HCT116 (cell line): ENCODE data around the gene RAN. TPM values are rescaled to one million over a fixed set of nuclear protein-coding genes. Genes with fewer than 3 reads are reported as not detected.
A peak's percentile ranks its signal among the peaks of the same experiment; 100 is the strongest.

Experiments used
- ATAC-seq: fragments of 200-7000 bp; cut with Tn5 transposase; 2 replicates; pipeline ENCODE4 v1.9.1; 2020; ENCODE audit warnings: mild to moderate bottlenecking, moderate library complexity
- BruUV-seq: library from RNA; stranded (reverse); fragments of 400-500 nt; replicated peaks from 2 replicates; lab custom pipeline; 2021; lab: Mats Ljungman, UMichigan
- CTCF ChIA-PET: fragments of 300-600 bp; sonication (Branson Sonifier 250); formaldehyde crosslinking; loops from one replicate; lab custom pipeline; 2021; ENCODE audit warnings: antibody characterized with exemption; lab: Charles Lee
- POLR2A ChIA-PET: fragments of 300-600, 350-600 bp; sonication (Branson Sonifier 250); formaldehyde crosslinking; loops from one replicate; lab custom pipeline; 2021; ENCODE audit warnings: antibody characterized with exemption; lab: Charles Lee
- RAD21 ChIA-PET, 2 experiments: fragments of 300-600 bp; sonication (Branson Sonifier 250); formaldehyde crosslinking; loops; one replicate each; lab custom pipeline; 2023; ENCODE audit warnings: low total read pairs in 2 of 2; ENCODE audit not compliant: uncharacterized antibody in 2 of 2, unreplicated experiment in 2 of 2, low non-redundant PET in 1 of 2; lab: Charles Lee
- DNase-seq: peaks from one replicate; pipeline ENCODE4 v3.0.0-alpha.2; 2010; ENCODE audit warnings: low read depth, low spot score
- H2AFZ ChIP-seq: fragments of 200-600 bp; shearing (Covaris generic), sonication (generic); 2 replicates; pipeline ENCODE4 v1.6.1; 2017; ENCODE audit warnings: low read depth, mixed run types, mixed read lengths, antibody characterized with exemption, low read length; ENCODE audit not compliant: poor library complexity, severe bottlenecking
- H3K27ac ChIP-seq: 2 replicates; pipeline ENCODE4 v1.5.1; 2012; ENCODE audit warnings: low read depth, low read length
- H3K27me3 ChIP-seq: fragments of 200-600 bp; sonication (generic); 2 replicates; pipeline ENCODE4 v1.6.1; 2016; ENCODE audit warnings: mixed run types, low read length, mixed read lengths; ENCODE audit not compliant: insufficient read depth
- H3K36me3 ChIP-seq, 2 experiments: fragments of 200-500 bp in 1 of 2; fragments of 200-600 bp in 1 of 2; sonication (Bioruptor generic) in 1 of 2; sonication (generic) in 1 of 2; 2 replicates each; pipeline versions ENCODE4 v1.5.1 to v1.6.1; 2014 to 2016; ENCODE audit warnings: low read length in 2 of 2, inconsistent platforms in 1 of 2, mixed read lengths in 1 of 2, mixed run types in 1 of 2; ENCODE audit not compliant: insufficient read depth in 2 of 2, control insufficient read depth in 1 of 2
- H3K4me1 ChIP-seq, 2 experiments: fragments of 200-600 bp in 1 of 2; sonication (generic) in 1 of 2; 2 replicates each; pipeline versions ENCODE4 v1.5.1 to v1.6.1; 2012 to 2017; ENCODE audit warnings: low read length in 2 of 2, inconsistent platforms in 1 of 2, mild to moderate bottlenecking in 1 of 2, mixed read lengths in 1 of 2, mixed run types in 1 of 2, moderate library complexity in 1 of 2; ENCODE audit not compliant: insufficient read depth in 2 of 2, control insufficient read depth in 1 of 2
- H3K4me2 ChIP-seq: fragments of 200-600 bp; sonication (generic); 2 replicates; pipeline ENCODE4 v1.6.1; 2017; ENCODE audit warnings: mixed run types, low read length, mixed read lengths
- H3K4me3 ChIP-seq, 2 experiments: fragments of 200-600 bp in 1 of 2; sonication (generic) in 1 of 2; replicated peaks in 1 of 2; 2 replicates each; pipeline ENCODE4 v1.5.1; 2011 to 2016; ENCODE audit warnings: low read length in 2 of 2, control low read depth in 1 of 2, low read depth in 1 of 2, mild to moderate bottlenecking in 1 of 2, mixed read lengths in 1 of 2, mixed run types in 1 of 2
- H3K79me2 ChIP-seq: fragments of 200-600 bp; sonication (generic); 2 replicates; pipeline ENCODE4 v1.6.1; 2017; ENCODE audit warnings: mild to moderate bottlenecking, mixed run types, low read length, moderate library complexity, mixed read lengths; ENCODE audit not compliant: insufficient read depth
- H3K9ac ChIP-seq: fragments of 200-600 bp; sonication (generic); 2 replicates; pipeline ENCODE4 v1.6.1; 2016; ENCODE audit warnings: low read length, mixed read lengths
- H3K9me2 ChIP-seq: fragments of 200-600 bp; sonication (generic), shearing (Covaris generic); 2 replicates; pipeline ENCODE4 v1.6.1; 2017; ENCODE audit warnings: mixed run types, mild to moderate bottlenecking, moderate library complexity; ENCODE audit not compliant: insufficient read depth
- H3K9me3 ChIP-seq, 2 experiments: fragments of 200-500 bp in 1 of 2; fragments of 200-600 bp in 1 of 2; sonication (Bioruptor generic) in 1 of 2; sonication (generic) in 1 of 2; 2 replicates each; pipeline ENCODE4 v1.6.1; 2014 to 2017; ENCODE audit warnings: low read length in 2 of 2, mixed read lengths in 2 of 2, inconsistent platforms in 1 of 2, low read depth in 1 of 2, mild to moderate bottlenecking in 1 of 2, mixed run types in 1 of 2, moderate library complexity in 1 of 2; ENCODE audit not compliant: control insufficient read depth in 1 of 2, insufficient read depth in 1 of 2
- H4K20me1 ChIP-seq: fragments of 200-600 bp; sonication (generic), shearing (Covaris generic); 2 replicates; pipeline ENCODE4 v1.6.1; 2017; ENCODE audit warnings: mixed run types, mild to moderate bottlenecking, moderate library complexity; ENCODE audit not compliant: insufficient read depth
- CEBPB ChIP-seq: IDR thresholded peaks from 2 replicates; pipeline ENCODE4 v1.6.1; 2012; ENCODE audit warnings: low read depth
- EGR1 ChIP-seq: IDR thresholded peaks from 2 replicates; pipeline ENCODE4 v1.6.1; 2012; ENCODE audit warnings: low read depth
- ELF1 ChIP-seq: IDR thresholded peaks from 2 replicates; pipeline ENCODE4 v1.6.1; 2012; ENCODE audit warnings: low read depth, borderline replicate concordance
- EZH2 ChIP-seq: fragments of 200-600 bp; sonication (generic); IDR thresholded peaks from 2 replicates; pipeline ENCODE4 v1.6.1; 2017; ENCODE audit warnings: antibody characterized with exemption, mixed run types
- EZH2phosphoT487 ChIP-seq: fragments of 200-600 bp; IDR thresholded peaks from 2 replicates; pipeline ENCODE4 v1.6.1; 2018; ENCODE audit warnings: antibody characterized with exemption, borderline replicate concordance
- POLR2AphosphoS5 ChIP-seq: IDR thresholded peaks from 2 replicates; pipeline ENCODE4 v1.6.1; 2011; ENCODE audit warnings: mild to moderate bottlenecking, low read depth, low read length, moderate library complexity
- REST ChIP-seq: IDR thresholded peaks from 2 replicates; pipeline ENCODE4 v1.6.1; 2012; ENCODE audit warnings: low read depth
- SIN3A ChIP-seq: IDR thresholded peaks from 2 replicates; pipeline ENCODE4 v1.6.1; 2012; ENCODE audit warnings: low read depth
- SRF ChIP-seq: IDR thresholded peaks from 2 replicates; pipeline ENCODE4 v1.6.1; 2012; ENCODE audit warnings: low read depth
- YY1 ChIP-seq: IDR thresholded peaks from 2 replicates; pipeline ENCODE4 v1.6.1; 2011; ENCODE audit warnings: low read length, low read depth, moderate library complexity, mild to moderate bottlenecking; ENCODE audit not compliant: insufficient replicate concordance; ENCODE audit errors: extremely low read depth
- ZNF274 ChIP-seq: fragments of 200-500 bp; sonication (Bioruptor generic); IDR thresholded peaks from 2 replicates; pipeline ENCODE4 v1.6.1; 2014; ENCODE audit warnings: mild to moderate bottlenecking, low read depth, low read length, inconsistent platforms
- intact Hi-C: fragments of 100-400 bp; cut with micrococcal nuclease; formaldehyde crosslinking; loops from 2 replicates; pipeline ENCODE4 v1.10.0; 2022
- total RNA-seq: library from RNA; stranded (reverse); gene quantifications from one replicate; pipeline ENCODE4 v1.2.1, GENCODE V29; 2021; ENCODE audit not compliant: unreplicated experiment

RAN gene
- total RNA-seq, 1 experiment from 2014 or later = 1,420 TPM

- H2AFZ ChIP-seq = no peak overlapping the region
- H3K36me3 ChIP-seq = 0 out of 4 replicates have a peak, but pooled peaks cover 0 to 3% of the 10 kb centered on the region in 2 experiments
- H3K9me3 ChIP-seq = no peaks in the 10 kb centered on the region
- no peaks in the 10 kb centered on the region for H3K27me3 ChIP-seq
- BruUV-seq = no TSS peak
- peak; percentile 37 for ATAC-seq
- intact Hi-C loops = no loop called here
- no peaks in the 10 kb centered on the region for H4K20me1 ChIP-seq
- peak overlapping the region; percentile 72 for H3K9ac ChIP-seq
- peaks cover 16% of the 10 kb centered on the region for H3K79me2 ChIP-seq
- H3K4me1 ChIP-seq = peaks cover 12 to 20% of the 10 kb centered on the region in 2 experiments; a peak in 3 of 4 replicates
- ChIA-PET POLR2A (no interaction called here), RAD21 (no interaction called here), CTCF (interaction anchor here (0.6 kb wide), 1 partner anchor 10 kb away, joined by 3 read pairs; no protein-coding TSS in a partner anchor)
- no peak for DNase-seq
- no peaks in the 10 kb centered on the region for H3K9me2 ChIP-seq
- H3K27ac ChIP-seq = peak overlapping the region; percentile 42; the same call in 1 of the 2 replicates
- peak overlapping the region; percentile 85 for H3K4me2 ChIP-seq
- no peak for TF ChIP-seq ZNF274
- no peak for TF ChIP-seq EZH2
- TF ChIP-seq EZH2phosphoT487 = no peak
- TF ChIP-seq CEBPB = no peak
- no peak for TF ChIP-seq SRF
- TF ChIP-seq REST = no peak
- TF ChIP-seq POLR2AphosphoS5 = no peak
- no peak for TF ChIP-seq SIN3A
- TF ChIP-seq EGR1 = no peak
- TF ChIP-seq YY1 = no peak
- TF ChIP-seq ELF1 = no peak
- H3K4me3 ChIP-seq = peak overlapping the region; percentile 64 to 77
Observed at GRCh38 chr12:130838284-130838950, 33.4 kb upstream of the RAN start.
